H9 (cell line): ENCODE results near the gene CREB3L2. TPM values are rescaled to one million over a fixed set of nuclear protein-coding genes. Genes with fewer than 3 reads are reported as not detected.

Source experiments
- DNase-seq: peaks from one replicate; pipeline ENCODE4 v3.0.0-alpha.2; 2017
- H2AFZ ChIP-seq: one replicate; pipeline ENCODE4 v1.6.1; 2013; ENCODE audit warnings: mild to moderate bottlenecking, low read length, control low read depth, moderate library complexity
- H2AK5ac ChIP-seq: 2 replicates; pipeline ENCODE4 v1.6.1; 2013; ENCODE audit warnings: low read length, control low read depth, mixed read lengths; ENCODE audit not compliant: insufficient read length
- H2BK120ac ChIP-seq: one replicate; pipeline ENCODE4 v1.6.1; 2013; ENCODE audit warnings: low read depth, mild to moderate bottlenecking, low read length, control low read depth, inconsistent platforms; ENCODE audit not compliant: poor library complexity, severe bottlenecking
- H2BK12ac ChIP-seq: 2 replicates; pipeline ENCODE4 v1.6.1; 2013; ENCODE audit warnings: low read length, control low read depth, mixed read lengths, low read depth; ENCODE audit not compliant: insufficient read length
- H2BK15ac ChIP-seq: 2 replicates; pipeline ENCODE4 v1.6.1; 2013; ENCODE audit warnings: low read depth, low read length, control low read depth
- H2BK20ac ChIP-seq: one replicate; pipeline ENCODE4 v1.6.1; 2013; ENCODE audit warnings: low read depth, mild to moderate bottlenecking, low read length, control low read depth, inconsistent platforms; ENCODE audit not compliant: poor library complexity, severe bottlenecking
- H2BK5ac ChIP-seq: 2 replicates; pipeline ENCODE4 v1.6.1; 2013; ENCODE audit warnings: low read length, control low read depth, mixed read lengths; ENCODE audit not compliant: insufficient read length
- H3K14ac ChIP-seq: 2 replicates; pipeline ENCODE4 v1.6.1; 2013; ENCODE audit warnings: low read length, control low read depth; ENCODE audit not compliant: insufficient read depth
- H3K18ac ChIP-seq: 2 replicates; pipeline ENCODE4 v1.6.1; 2013; ENCODE audit warnings: low read depth, mild to moderate bottlenecking, mixed read lengths, low read length, control low read depth; ENCODE audit not compliant: insufficient read length
- H3K23ac ChIP-seq: 2 replicates; pipeline ENCODE4 v1.6.1; 2013; ENCODE audit warnings: low read length, control low read depth, mixed read lengths, low read depth; ENCODE audit not compliant: insufficient read length
- H3K23me2 ChIP-seq: 2 replicates; pipeline ENCODE4 v1.6.1; 2013; ENCODE audit warnings: low read depth, mild to moderate bottlenecking, mixed read lengths, low read length, control low read depth; ENCODE audit not compliant: insufficient read length, poor library complexity, severe bottlenecking
- H3K27ac ChIP-seq: 2 replicates; pipeline ENCODE4 v1.5.1; 2013; ENCODE audit warnings: low read length, control low read depth, mixed read lengths, low read depth; ENCODE audit not compliant: insufficient read length
- H3K27me3 ChIP-seq: 2 replicates; pipeline ENCODE4 v1.6.1; 2013; ENCODE audit warnings: low read length, control low read depth, inconsistent platforms; ENCODE audit not compliant: insufficient read depth
- H3K4ac ChIP-seq: 2 replicates; pipeline ENCODE4 v1.6.1; 2013; ENCODE audit warnings: low read depth, mild to moderate bottlenecking, control low read depth, inconsistent platforms, low read length, moderate library complexity
- H3K4me1 ChIP-seq: 2 replicates; pipeline ENCODE4 v1.6.1; 2013; ENCODE audit warnings: low read length, control low read depth, inconsistent platforms; ENCODE audit not compliant: insufficient read depth
- H3K4me2 ChIP-seq: 2 replicates; pipeline ENCODE4 v1.6.1; 2013; ENCODE audit warnings: low read length, control low read depth, mixed read lengths; ENCODE audit not compliant: insufficient read length, insufficient read depth
- H3K56ac ChIP-seq: 2 replicates; pipeline ENCODE4 v1.6.1; 2013; ENCODE audit warnings: low read depth, mild to moderate bottlenecking, mixed read lengths, low read length, control low read depth; ENCODE audit not compliant: insufficient read length
- H3K79me1 ChIP-seq: 2 replicates; pipeline ENCODE4 v1.6.1; 2013; ENCODE audit warnings: low read depth, mild to moderate bottlenecking, moderate library complexity, low read length, control low read depth, inconsistent platforms; ENCODE audit not compliant: insufficient read depth, poor library complexity, severe bottlenecking
- H3K79me2 ChIP-seq: 2 replicates; pipeline ENCODE4 v1.6.1; 2013; ENCODE audit warnings: low read length, control low read depth, inconsistent platforms; ENCODE audit not compliant: insufficient read depth
- H3K9ac ChIP-seq: 2 replicates; pipeline ENCODE4 v1.6.1; 2013; ENCODE audit warnings: low read length, control low read depth, mixed read lengths; ENCODE audit not compliant: insufficient read length; ENCODE audit errors: extremely low read depth
- H3K9me3 ChIP-seq: one replicate; pipeline ENCODE4 v1.6.1; 2013; ENCODE audit warnings: low read depth, low read length, inconsistent platforms; ENCODE audit not compliant: control insufficient read depth
- H3T11ph ChIP-seq: one replicate; pipeline ENCODE4 v1.6.1; 2013; ENCODE audit warnings: mild to moderate bottlenecking, low read length, control low read depth, inconsistent platforms
- H4K20me1 ChIP-seq: one replicate; pipeline ENCODE4 v1.6.1; 2013; ENCODE audit not compliant: control insufficient read depth, insufficient read length, insufficient read depth
- H4K5ac ChIP-seq: 2 replicates; pipeline ENCODE4 v1.6.1; 2013; ENCODE audit warnings: low read depth, mild to moderate bottlenecking, mixed read lengths, low read length, control low read depth; ENCODE audit not compliant: insufficient read length
- H4K8ac ChIP-seq: replicated peaks from 2 replicates; pipeline ENCODE4 v1.6.1; 2013; ENCODE audit warnings: low read length, control low read depth, mixed read lengths, low read depth; ENCODE audit not compliant: insufficient read length
- H4K91ac ChIP-seq: 2 replicates; pipeline ENCODE4 v1.6.1; 2013; ENCODE audit warnings: low read depth, mild to moderate bottlenecking, moderate library complexity, mixed read lengths, low read length, control low read depth; ENCODE audit not compliant: insufficient read length
- H3K27ac Mint-ChIP-seq, 3 experiments: 2 replicates in 2 of 3; 3 replicates in 1 of 3; pipeline ENCODE4 v1.8.0; 2020 to 2021; ENCODE audit warnings: mixed read lengths in 3 of 3, mild to moderate bottlenecking in 1 of 3, moderate library complexity in 1 of 3
- H3K27me3 Mint-ChIP-seq: 2 replicates; pipeline ENCODE4 v1.8.0; 2021; ENCODE audit warnings: low read depth, mild to moderate bottlenecking, moderate library complexity, mixed read lengths
- H3K36me3 Mint-ChIP-seq, 3 experiments: 2 replicates in 2 of 3; 3 replicates in 1 of 3; pipeline ENCODE4 v1.8.0; 2020 to 2021; ENCODE audit warnings: low read depth in 3 of 3, mixed read lengths in 3 of 3; ENCODE audit not compliant: insufficient read depth in 1 of 3
- H3K4me1 Mint-ChIP-seq, 2 experiments: 2 replicates each; pipeline ENCODE4 v1.8.0; 2020; ENCODE audit warnings: mixed read lengths in 2 of 2
- H3K4me3 Mint-ChIP-seq, 2 experiments: 2 replicates in 1 of 2; 3 replicates in 1 of 2; pipeline ENCODE4 v1.8.0; 2020 to 2021; ENCODE audit warnings: mild to moderate bottlenecking in 2 of 2, mixed read lengths in 2 of 2, moderate library complexity in 1 of 2
- H3K9me3 Mint-ChIP-seq, 2 experiments: 2 replicates in 1 of 2; 3 replicates in 1 of 2; pipeline ENCODE4 v1.8.0; 2020; ENCODE audit warnings: mild to moderate bottlenecking in 2 of 2, mixed read lengths in 2 of 2, moderate library complexity in 1 of 2
- WGBS: extraction: QIAGEN DNeasy Blood & Tissue Kit; methylation state at CpG from one replicate; pipeline ENCODE4 v1.1.7; 2013; ENCODE audit warnings: missing lambda C conversion rate, low lambda C conversion rate, mixed read lengths; ENCODE audit not compliant: insufficient read length; ENCODE audit errors: extremely low coverage; 5-methylcytosine and 5-hydroxymethylcytosine counted together
- total RNA-seq: library from RNA; stranded (reverse); gene quantifications from 2 replicates; pipeline ENCODE4 v1.2.1, GENCODE V29; 2021
- TF ChIP-seq, protein P1 (sequence below): fragments of 200-600 bp; sonication (generic); conservative IDR thresholded peaks from 3 replicates; pipeline ENCODE4 v1.8.0; 2021; ENCODE audit warnings: antibody characterized with exemption, mild to moderate bottlenecking

CREB3L2 gene
- total RNA-seq, 1 experiment from 2014 or later: 60.7 TPM

DNA sequence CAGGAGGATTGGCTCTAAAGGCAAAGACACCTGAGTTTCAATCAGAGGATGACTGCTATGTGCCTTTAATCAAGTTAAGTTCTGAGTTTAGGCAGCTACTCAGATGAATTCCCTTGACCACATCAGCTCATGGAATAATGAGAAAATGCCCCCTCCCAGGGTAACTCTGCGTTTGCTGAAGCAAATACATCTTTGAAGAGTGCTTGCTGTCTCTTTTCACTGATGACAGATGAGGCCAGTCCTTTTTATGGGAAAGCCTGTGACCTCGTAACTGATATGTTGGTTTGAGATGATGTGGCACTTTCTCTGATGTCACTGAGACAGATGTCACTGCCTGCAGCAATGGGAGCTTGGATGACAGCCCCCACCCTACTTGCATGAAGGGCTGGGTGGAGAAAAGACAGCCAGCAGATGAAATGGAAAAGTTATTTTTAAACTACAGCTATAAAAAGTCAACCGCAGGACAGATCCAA is 111.4 kb downstream of the CREB3L2 start:
- no peaks in the 10 kb centered on the region for H3K79me2 ChIP-seq
- H3K4me1 ChIP-seq: peaks cover 7% of the 10 kb centered on the region; the same call in 1 of the 2 replicates
- H3K23me2 ChIP-seq: no peaks in the 10 kb centered on the region
- Mint-ChIP-seq H3K4me1 (peaks cover 18 to 21% of the 10 kb centered on the region in 2 experiments), H3K27me3 (no peaks in the 10 kb centered on the region), H3K36me3 (peaks cover 20 to 57% (median 45%) of the 10 kb centered on the region in 3 experiments), H3K27ac (no peak overlapping the region; a peak in 1 of 7 replicates), H3K9me3 (no peaks in the 10 kb centered on the region), H3K4me3 (no peak overlapping the region)
- H3T11ph ChIP-seq: no peak overlapping the region
- no peaks in the 10 kb centered on the region for H3K27me3 ChIP-seq
- no peak overlapping the region for H2BK12ac ChIP-seq
- H3K9ac ChIP-seq: no peak overlapping the region
- H3K27ac ChIP-seq: no peak overlapping the region
- no peak overlapping the region for H2BK20ac ChIP-seq
- no peak overlapping the region for H3K18ac ChIP-seq
- H4K91ac ChIP-seq: no peak overlapping the region
- no peak for DNase-seq
- H2BK5ac ChIP-seq: no peak overlapping the region
- no CpG with 5 or more reads among the region's 3 CpGs for WGBS
- no peak overlapping the region for H4K8ac ChIP-seq
- no peak overlapping the region for H2AK5ac ChIP-seq
- no peak overlapping the region for H2BK15ac ChIP-seq
- no peak overlapping the region for H2BK120ac ChIP-seq
- H3K56ac ChIP-seq: no peak overlapping the region
- no peak overlapping the region for H3K4me2 ChIP-seq
- H3K23ac ChIP-seq: no peak overlapping the region
- no peak overlapping the region for H3K14ac ChIP-seq
- H2AFZ ChIP-seq: no peak overlapping the region
- H4K5ac ChIP-seq: no peak overlapping the region
- no peaks in the 10 kb centered on the region for H3K79me1 ChIP-seq
- no peak overlapping the region for H3K4ac ChIP-seq
- TF ChIP-seq, protein P1, sequence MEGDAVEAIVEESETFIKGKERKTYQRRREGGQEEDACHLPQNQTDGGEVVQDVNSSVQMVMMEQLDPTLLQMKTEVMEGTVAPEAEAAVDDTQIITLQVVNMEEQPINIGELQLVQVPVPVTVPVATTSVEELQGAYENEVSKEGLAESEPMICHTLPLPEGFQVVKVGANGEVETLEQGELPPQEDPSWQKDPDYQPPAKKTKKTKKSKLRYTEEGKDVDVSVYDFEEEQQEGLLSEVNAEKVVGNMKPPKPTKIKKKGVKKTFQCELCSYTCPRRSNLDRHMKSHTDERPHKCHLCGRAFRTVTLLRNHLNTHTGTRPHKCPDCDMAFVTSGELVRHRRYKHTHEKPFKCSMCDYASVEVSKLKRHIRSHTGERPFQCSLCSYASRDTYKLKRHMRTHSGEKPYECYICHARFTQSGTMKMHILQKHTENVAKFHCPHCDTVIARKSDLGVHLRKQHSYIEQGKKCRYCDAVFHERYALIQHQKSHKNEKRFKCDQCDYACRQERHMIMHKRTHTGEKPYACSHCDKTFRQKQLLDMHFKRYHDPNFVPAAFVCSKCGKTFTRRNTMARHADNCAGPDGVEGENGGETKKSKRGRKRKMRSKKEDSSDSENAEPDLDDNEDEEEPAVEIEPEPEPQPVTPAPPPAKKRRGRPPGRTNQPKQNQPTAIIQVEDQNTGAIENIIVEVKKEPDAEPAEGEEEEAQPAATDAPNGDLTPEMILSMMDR: no peak
- H4K20me1 ChIP-seq: no peaks in the 10 kb centered on the region
- H3K9me3 ChIP-seq: no peaks in the 10 kb centered on the region
